ENCODE measurements around the gene ESRRG. TPM values are rescaled to one million over a fixed set of nuclear protein-coding genes. Genes with fewer than 3 reads are reported as not detected.

ESRRG gene
- total and polyA plus RNA-seq, 2 of the 8 experiments (the other 6 are each of a cell fraction or from before 2014, with no cell fraction given), result 0.59 to 1.4 TPM

- no peak overlapping the region for H3K18ac ChIP-seq (ENCODE audit: extremely low read depth, low read length)
- no peak overlapping the region for H2BK120ac ChIP-seq (replicated peaks; ENCODE audit: low read depth, low read length)
- H3K4me2 ChIP-seq (ENCODE audit: insufficient read depth in 1 of 2, low read depth in 2 of 2, low read length in 2 of 2), result no peak overlapping the region
- H3K79me1 ChIP-seq (ENCODE audit: low read depth, low read length), result no peaks in the 10 kb centered on the region
- no peak overlapping the region for H2BK15ac ChIP-seq (ENCODE audit: low read length)
- H2BK20ac ChIP-seq (ENCODE audit: low read length), result no peak overlapping the region
- ChIA-PET CTCF (ENCODE audit: partially characterized antibody) (interaction anchor here (0.6 to 1.5 kb wide), 2 partner anchors 44 to 302 kb away, joined by 3 to 4 read pairs; no protein-coding TSS in a partner anchor), POLR2A (ENCODE audit: partially characterized antibody) (no interaction called here)
- no peak overlapping the region for H2BK5ac ChIP-seq (ENCODE audit: low read depth, low read length)
- H4K5ac ChIP-seq (ENCODE audit: insufficient read length, low read depth, low read length), result no peak overlapping the region
- no peaks in the 10 kb centered on the region for H3K36me3 ChIP-seq (ENCODE audit: control insufficient read depth in 2 of 4, insufficient read depth in 4 of 4, low read length in 3 of 4)
- no peaks in the 10 kb centered on the region for H3K9me3 ChIP-seq (ENCODE audit: insufficient read depth in 2 of 2, low read depth in 1 of 2, low read length in 1 of 2)
- no peak overlapping the region for H2AFZ ChIP-seq (ENCODE audit: low read length)
- H4K8ac ChIP-seq (ENCODE audit: extremely low read depth, insufficient read depth, low read length), result no peak overlapping the region
- no peaks in the 10 kb centered on the region for H3K23me2 ChIP-seq (ENCODE audit: low read depth, low read length)
- no peaks in the 10 kb centered on the region for H3K4me1 ChIP-seq (replicated peaks in 1 of 4; ENCODE audit: control insufficient read depth in 3 of 4, insufficient read depth in 4 of 4, low read length in 3 of 4)
- TF ChIP-seq USF2 (IDR thresholded peaks at IDR 0.05; ENCODE audit: low read length), result no peak
- no peak for TF ChIP-seq GTF2F1 (IDR thresholded peaks at IDR 0.05; ENCODE audit: borderline replicate concordance, low read depth, low read length)
- no peak for TF ChIP-seq TBP (IDR thresholded peaks at IDR 0.05; ENCODE audit: low read depth, low read length)
- no peak for TF ChIP-seq RAD21 (IDR thresholded peaks at IDR 0.05 in 1 of 2, conservative IDR thresholded peaks at IDR 0.05 in 1 of 2; ENCODE audit: low read depth in 2 of 2, low read length in 2 of 2)
- TF ChIP-seq CHD2 (IDR thresholded peaks at IDR 0.05; ENCODE audit: low read length), result no peak
- no peak for TF ChIP-seq ATF2 (IDR thresholded peaks at IDR 0.05; ENCODE audit: low read length)
- TF ChIP-seq MAFK (IDR thresholded peaks at IDR 0.05; ENCODE audit: low read depth, low read length), result no peak
- no peak for TF ChIP-seq CHD1 (IDR thresholded peaks at IDR 0.05; ENCODE audit: low read depth, low read length)
- H3K27me3 ChIP-seq (replicated peaks in 1 of 4; ENCODE audit: control insufficient read depth in 3 of 4, extremely low read depth in 1 of 4, insufficient read depth in 3 of 4, low read length in 3 of 4), result no peaks in the 10 kb centered on the region
- H4K20me1 ChIP-seq (replicated peaks in 1 of 2; ENCODE audit: control insufficient read depth in 1 of 2, insufficient read depth in 2 of 2, low read length in 2 of 2), result no peaks in the 10 kb centered on the region
- FAIRE-seq (no peak), DNase-seq (ENCODE audit: low read depth in 1 of 2, low spot score in 2 of 2) (no peak)
- no peak overlapping the region for H4K91ac ChIP-seq (replicated peaks; ENCODE audit: insufficient read length, low read length)
- H3K23ac ChIP-seq (ENCODE audit: insufficient read length), result no peak overlapping the region
- no peak overlapping the region for H3K14ac ChIP-seq (ENCODE audit: insufficient read length)
- no peaks in the 10 kb centered on the region for H3K79me2 ChIP-seq (ENCODE audit: control insufficient read depth in 1 of 2, insufficient read depth in 2 of 2, low read length in 2 of 2)
- H3K27ac ChIP-seq (ENCODE audit: low read depth, low read length), result no peak overlapping the region
- no peak overlapping the region for H2BK12ac ChIP-seq (ENCODE audit: low read depth, low read length)
- no peak overlapping the region for H3K4ac ChIP-seq (replicated peaks; ENCODE audit: insufficient read length, low read depth, low read length)
- H3K9ac ChIP-seq (replicated peaks in 1 of 4; ENCODE audit: extremely low read depth in 1 of 4, low read depth in 3 of 4, low read length in 3 of 4), result no peak overlapping the region
- WGBS, 2 experiments (ENCODE audit: extremely low coverage in 1 of 2, insufficient coverage in 1 of 2, insufficient read length in 1 of 2, insufficient replicate concordance in 2 of 2, low coverage in 1 of 2, low lambda C conversion rate in 2 of 2, missing lambda C conversion rate in 1 of 2), result 81% methylated on average over 4 of the region's 4 CpGs; no CpG with 5 or more reads in 1 of the 2 experiments
- H3K56ac ChIP-seq (replicated peaks; ENCODE audit: insufficient read length, low read depth, low read length), result no peak overlapping the region
- no peak overlapping the region for H3K4me3 ChIP-seq (ENCODE audit: extremely low read depth in 1 of 4, insufficient read depth in 2 of 4, low read depth in 3 of 4, low read length in 4 of 4)
- no peak overlapping the region for H2AK5ac ChIP-seq (ENCODE audit: low read depth, low read length)
Measured at GRCh38 chr1:216523043-216523442, 200.2 kb downstream of the ESRRG start.

Data from H1 (cell line).